ENCODE measurements around the gene TBC1D9B.
"Not testable (repeated sequence)": the region's sequence is repeated elsewhere in the genome, so short reads cannot be mapped to it uniquely, and the experiment has no call there.

Gene TBC1D9B

DNA sequence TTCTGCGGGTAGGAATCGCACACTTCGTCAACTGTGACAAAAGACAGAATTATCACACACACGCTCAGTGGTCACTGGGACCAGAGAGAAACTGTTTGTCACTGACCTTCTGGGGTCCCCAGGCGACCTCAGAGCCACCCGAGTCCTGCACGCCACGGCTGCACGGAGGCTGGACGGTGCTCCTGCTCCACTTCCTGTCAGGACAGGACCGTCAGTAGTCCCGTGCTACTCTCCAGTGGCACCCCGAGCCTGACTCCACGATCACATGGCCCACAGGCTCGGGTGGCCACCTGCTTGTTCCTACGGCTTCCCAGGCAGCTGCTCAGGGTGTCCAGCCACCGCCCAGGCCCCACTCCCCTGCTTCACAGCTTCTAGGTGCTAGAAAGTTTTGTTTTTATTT lies 66.9 kb downstream of the TBC1D9B start:
- no peak overlapping the region for H3K4me3 ChIP-seq (ENCODE audit: low read depth, low read length)

DNA sequence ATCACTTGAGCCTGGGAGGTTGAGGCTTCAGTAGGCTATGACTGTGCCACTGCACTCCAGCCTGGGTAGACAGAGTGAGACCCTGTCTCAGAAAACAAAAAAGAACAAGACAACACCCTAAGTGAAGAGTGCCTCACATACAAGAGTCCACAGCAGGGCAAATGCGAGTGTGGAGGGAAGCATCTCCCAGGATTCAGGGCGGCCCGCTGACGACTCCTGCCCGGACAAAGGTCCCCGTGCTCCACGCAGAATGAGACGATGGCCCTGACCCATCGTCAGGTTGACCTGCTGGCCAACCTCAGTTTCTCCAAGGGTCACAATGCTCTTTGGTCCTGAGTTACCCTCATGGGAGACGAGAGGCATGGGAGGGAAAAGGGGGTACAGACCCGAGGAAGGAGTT lies 67.4 kb downstream of the TBC1D9B start:
- H3K4me3 ChIP-seq (ENCODE audit: low read depth, low read length), result no peak overlapping the region

DNA sequence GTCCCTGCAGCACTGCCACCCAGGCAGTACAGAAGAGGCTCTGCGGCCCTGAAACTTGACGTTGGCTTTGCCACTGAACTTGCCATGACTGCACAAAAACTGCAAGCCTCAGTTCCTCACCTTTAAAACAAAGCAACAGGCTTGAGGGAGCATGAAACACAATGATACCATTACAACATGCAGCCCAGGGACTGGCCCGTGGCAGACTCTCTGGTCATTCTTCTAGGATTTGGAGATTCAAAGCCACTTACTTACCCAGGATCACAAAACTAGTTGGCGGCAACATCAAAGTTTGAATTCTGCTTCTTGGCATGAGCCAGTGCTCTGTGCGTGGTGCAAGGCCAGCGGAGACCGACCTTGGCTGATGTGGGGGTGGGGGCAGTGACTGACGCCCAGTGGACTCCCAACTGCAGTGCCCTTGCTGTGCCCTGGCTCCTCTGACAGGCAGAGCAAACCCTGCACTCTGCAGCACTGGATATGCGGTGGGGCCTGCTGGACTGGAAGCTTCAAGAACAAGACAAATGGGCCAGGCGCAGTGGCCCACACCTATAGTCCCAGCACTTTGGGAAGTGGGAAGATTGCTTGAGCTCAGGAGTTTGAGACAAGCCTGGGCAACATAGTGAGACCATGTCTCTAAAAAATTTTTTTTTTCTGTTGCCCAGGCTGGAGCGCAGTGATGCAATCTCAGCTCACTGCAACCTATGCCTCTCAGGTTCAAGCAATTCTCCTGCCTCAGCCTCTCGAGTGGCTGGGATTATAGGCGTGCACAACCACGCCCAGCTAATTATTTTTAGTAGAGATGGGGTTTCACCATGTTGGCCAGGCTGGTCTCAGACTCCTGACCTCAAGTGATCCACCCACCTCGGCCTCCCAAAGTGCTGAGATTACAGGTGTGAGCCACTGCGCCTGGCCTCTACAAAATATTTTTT lies 68.1 kb downstream of the TBC1D9B start:
- H3K4me3 ChIP-seq (ENCODE audit: low read depth, low read length), result no peak overlapping the region

DNA sequence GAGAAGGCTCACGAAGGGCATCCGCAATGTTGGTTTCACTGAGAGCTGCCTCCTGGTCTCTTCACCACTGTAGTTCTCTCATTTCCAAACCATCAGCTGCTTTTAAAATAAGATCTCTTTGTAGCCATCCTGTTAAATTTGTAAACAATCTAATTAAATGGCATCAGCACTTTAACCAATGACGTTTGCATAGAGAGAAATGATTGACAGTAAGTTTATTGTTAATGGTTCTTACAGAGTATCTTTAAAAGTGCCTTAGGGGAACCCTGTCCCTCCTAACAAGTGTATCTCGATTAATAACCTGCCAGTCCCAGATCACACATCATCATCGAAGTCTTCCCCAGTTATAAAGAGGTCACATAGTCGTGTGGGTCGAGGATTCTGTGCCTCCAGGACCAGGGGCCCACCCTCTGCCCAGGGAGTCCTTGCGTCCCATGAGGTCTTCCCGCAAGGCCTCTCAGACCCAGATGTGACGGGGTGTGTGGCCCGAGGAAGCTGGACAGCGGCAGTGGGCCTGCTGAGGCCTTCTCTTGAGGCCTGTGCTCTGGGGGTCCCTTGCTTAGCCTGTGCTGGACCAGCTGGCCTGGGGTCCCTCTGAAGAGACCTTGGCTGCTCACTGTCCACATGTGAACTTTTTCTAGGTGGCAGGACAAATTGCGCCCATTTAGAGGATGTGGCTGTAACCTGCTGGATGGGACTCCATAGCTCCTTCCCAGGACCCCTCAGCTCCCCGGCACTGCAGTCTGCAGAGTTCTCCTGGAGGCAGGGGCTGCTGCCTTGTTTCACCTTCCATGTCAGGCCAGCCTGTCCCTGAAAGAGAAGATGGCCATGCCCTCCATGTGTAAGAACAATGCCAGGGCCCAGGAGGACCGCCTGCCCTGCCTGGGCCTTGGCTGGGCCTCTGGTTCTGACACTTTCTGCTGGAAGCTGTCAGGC lies 70.4 kb downstream of the TBC1D9B start:
- H3K4me3 ChIP-seq (ENCODE audit: low read depth, low read length), result no peak overlapping the region

DNA sequence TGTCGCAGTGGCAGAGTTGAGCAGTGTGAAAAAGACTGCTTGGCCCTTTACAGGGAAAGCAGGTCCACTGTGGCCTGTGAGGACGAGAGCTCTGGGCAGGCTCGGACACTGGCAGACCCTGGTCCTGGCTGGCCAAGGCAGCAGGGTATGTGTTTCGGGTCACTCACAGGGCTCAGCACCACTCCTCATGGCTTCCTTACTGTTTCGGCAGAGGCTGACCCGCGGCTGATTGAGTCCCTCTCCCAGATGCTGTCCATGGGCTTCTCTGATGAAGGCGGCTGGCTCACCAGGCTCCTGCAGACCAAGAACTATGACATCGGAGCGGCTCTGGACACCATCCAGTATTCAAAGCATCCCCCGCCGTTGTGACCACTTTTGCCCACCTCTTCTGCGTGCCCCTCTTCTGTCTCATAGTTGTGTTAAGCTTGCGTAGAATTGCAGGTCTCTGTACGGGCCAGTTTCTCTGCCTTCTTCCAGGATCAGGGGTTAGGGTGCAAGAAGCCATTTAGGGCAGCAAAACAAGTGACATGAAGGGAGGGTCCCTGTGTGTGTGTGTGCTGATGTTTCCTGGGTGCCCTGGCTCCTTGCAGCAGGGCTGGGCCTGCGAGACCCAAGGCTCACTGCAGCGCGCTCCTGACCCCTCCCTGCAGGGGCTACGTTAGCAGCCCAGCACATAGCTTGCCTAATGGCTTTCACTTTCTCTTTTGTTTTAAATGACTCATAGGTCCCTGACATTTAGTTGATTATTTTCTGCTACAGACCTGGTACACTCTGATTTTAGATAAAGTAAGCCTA lies 71.3 kb downstream of the TBC1D9B start:
- H3K4me3 ChIP-seq (ENCODE audit: low read depth, low read length), result no peak overlapping the region

DNA sequence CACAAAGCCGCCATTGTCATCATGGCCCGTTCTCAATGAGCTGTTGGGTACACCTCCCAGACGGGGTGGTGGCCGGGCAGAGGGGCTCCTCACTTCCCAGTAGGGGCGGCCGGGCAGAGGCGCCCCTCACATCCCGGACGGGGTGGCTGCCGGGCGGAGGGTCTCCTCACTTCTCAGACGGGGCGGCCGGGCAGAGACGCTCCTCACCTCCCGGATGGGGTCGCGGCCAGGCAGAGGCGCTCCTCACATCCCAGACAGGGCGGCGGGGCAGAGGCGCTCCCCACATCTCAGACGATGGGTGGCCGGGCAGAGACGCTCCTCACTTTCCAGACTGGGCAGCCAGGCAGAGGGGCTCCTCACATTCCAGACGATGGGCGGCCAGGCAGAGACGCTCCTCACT lies 72.8 kb downstream of the TBC1D9B start:
- not testable (repeated sequence) for H3K4me3 ChIP-seq (ENCODE audit: low read depth, low read length)

DNA sequence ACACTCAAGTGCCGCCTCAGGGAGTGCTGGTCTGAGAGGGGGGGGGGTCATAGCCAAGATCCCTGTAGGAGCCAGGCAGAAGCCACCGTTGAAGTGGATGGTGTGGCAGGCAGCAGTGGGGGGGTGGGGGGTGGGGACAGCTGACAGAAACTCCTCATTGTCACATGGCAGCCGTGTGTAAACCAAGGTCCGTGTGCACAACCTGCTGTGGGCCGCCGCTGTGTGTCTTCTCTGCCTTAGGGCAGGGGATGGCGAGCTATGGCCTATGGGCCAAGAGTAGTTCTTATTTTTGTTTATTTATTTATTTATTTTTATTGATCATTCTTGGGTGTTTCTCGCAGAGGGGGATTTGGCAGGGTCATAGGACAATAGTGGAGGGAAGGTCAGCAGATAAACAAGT lies 73.6 kb downstream of the TBC1D9B start:
- H3K4me3 ChIP-seq (ENCODE audit: low read depth, low read length), result no peak overlapping the region

DNA sequence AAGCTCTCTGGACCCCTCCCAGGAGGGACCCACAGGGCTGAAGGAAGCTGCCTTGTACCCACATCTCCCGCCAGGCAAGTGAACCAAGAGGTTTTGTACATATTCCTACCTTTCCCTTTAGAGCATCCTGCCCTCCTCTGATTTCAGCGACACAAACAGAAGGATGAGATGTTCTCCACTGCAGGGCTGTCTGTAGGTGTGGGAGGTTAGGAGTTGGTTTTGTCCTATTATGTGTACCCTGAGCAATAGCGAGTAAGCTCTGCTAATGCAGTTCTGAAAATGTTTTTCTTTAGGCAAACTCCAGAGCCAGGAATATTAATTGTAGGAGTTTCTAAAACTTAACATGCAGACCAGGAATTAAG lies 74.0 kb downstream of the TBC1D9B start:
- H3K4me3 ChIP-seq (ENCODE audit: low read depth, low read length), result no peak overlapping the region

DNA sequence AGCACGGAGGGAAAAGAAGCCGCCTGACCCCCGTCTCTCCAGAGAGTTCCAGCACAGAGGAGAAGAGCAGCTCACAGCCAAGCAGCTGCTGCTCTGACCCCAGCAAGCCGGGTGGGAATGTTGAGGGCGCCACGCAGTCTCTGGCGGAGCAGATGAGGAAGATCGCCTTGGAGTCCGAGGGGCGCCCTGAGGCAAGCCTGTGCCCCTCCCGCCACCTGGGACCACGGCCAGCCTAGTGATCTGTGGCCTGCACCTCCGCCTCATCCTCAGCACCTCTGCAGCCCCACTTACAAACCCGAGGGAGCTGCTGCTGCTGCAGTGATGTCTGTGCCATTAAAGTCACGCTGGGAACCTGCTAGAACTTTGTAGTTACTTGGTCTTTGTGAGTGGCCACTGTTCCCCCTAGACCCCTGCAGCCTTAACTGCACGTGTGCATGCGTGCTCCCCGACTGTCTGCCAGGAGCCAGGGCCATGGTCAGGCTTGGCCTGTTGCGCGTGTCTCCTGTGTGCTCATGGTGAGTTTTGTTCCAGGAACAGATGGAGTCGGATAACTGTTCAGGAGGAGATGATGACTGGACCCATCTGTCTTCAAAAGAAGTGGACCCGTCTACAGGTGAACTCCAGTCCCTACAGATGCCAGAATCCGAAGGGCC lies 74.5 kb downstream of the TBC1D9B start:
- no peak overlapping the region for H3K4me3 ChIP-seq (ENCODE audit: low read depth, low read length)

DNA sequence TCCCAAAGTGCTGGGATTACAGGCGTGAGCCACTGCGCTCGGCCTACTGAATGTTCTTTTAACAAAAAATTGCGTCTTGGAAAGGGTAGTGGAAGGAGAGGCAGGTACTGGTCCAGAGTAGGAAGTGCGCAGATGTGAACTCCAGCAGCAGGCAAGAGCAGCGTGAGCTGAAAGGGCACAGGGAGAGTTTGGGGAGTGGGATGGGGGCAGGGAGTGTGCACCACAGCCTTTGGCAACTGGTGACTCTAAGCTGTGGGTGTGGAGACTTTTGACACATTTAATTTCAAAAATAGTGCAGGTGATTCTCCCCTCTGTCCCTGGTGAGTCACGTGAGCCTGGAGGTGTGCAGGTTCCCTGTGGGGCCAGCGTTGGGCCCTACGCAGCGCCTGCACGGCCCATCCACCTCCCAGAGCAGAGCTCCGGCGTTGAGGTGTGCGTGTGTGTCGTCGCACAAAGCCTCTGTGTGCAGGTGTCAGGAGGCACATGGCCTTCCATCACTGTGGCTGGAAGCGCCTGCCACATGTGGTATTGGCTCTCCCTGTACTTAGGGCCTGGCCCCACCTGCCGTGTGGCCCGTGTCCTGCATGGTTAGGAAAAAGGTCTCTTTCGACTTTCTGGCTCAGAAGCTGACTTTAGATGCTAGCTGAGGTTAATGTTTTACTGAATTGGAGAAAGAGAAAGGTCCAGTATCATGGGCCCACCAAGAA lies 75.5 kb downstream of the TBC1D9B start:
- H3K4me3 ChIP-seq (ENCODE audit: low read depth, low read length), result no peak overlapping the region

DNA sequence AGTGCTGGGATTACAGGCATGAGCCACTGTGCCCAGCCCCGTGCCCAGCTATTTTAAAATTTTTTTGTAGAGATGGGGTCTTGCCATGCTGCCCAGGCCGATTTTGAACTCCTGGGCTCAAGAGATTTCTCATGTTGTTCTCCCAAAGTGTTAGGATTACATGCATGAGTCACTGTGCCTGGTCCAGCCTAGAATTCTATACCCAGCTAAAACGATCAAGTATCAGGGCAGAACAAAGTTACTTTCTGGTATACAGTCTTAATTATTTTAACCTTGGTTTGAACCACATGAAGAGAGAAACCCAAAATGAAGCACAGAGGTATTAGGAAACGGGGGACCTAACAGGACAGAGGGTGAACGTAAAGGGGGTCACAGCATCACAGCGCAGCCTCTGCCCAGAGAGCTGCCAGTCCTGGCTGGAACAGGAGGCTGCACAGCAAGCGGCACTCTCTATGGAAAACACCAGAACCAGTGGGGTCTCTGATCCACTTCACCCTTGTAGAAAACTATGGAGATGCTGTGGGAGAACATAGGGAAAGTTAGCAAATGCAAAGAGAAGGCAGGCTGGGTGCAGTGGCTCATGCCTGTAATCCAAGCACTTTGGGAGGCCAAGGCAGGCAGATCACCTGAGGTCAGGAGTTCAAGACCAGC lies 76.8 kb downstream of the TBC1D9B start:
- H3K4me3 ChIP-seq (ENCODE audit: low read depth, low read length), result no peak overlapping the region

DNA sequence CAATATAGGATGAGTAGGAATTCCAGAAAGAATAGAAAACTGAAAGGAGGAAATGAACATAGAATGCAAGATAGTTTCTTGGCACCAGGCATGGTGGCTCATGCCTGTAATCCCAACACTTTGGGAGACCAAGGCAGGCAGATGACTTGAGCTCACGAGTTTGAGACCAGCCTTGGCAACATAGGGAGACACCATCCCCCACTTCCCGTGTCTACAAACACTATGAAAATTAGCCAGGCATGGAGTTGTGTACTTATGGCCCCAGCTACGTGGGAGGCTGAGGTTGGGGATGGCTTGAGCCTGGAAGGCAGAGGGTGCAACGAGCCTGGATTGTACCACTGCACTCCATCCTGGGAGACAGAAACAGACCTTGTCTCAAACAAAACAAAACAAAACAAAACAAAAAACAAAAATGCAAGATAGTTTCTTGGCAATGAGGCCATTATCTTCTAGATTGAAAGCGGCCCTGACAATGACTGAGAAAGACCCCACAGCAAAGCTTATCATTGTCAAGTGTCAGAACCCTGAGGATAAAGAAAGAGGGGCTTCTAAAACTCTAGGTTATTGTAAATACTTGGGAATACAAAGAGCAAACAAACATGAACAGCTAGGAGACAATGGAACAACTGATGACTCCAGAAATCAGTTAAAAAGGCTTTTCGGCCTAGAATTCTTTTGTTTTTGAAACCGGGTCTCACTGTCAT lies 77.8 kb downstream of the TBC1D9B start:
- H3K4me3 ChIP-seq (ENCODE audit: low read depth, low read length), result no peak overlapping the region

DNA sequence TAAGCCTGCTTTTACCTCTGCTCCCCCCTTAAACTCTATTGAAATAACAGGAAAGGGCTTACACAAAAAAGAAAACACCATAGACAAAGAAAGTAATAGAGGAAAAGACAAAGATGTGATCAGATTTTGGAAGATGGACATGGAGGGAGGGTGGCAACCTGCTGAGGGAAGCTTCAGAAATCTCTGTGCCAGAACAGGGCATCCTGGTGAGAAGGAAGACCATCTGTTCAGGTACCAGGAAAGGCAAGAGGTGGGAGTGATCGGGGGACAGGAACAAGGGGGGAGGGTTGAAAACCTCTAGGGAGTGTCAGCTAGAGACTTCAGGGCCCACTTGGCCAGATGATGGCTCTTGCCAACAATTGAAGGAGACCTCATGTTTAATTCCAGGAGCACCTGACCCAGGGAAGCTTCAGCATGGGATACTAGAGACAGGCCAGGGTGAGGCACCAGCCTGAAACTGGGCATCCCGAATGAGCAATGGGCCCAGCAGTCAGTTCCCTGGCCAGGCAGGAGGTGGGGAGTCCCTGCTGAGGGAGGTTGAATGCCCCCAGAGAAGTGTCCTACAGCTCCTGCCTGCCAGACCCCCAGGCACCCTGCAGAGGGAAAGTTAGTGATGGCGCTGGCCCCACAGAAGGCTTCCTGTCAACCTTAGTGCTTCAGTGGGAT lies 78.8 kb downstream of the TBC1D9B start:
- H3K4me3 ChIP-seq (ENCODE audit: low read depth, low read length), result no peak overlapping the region

DNA sequence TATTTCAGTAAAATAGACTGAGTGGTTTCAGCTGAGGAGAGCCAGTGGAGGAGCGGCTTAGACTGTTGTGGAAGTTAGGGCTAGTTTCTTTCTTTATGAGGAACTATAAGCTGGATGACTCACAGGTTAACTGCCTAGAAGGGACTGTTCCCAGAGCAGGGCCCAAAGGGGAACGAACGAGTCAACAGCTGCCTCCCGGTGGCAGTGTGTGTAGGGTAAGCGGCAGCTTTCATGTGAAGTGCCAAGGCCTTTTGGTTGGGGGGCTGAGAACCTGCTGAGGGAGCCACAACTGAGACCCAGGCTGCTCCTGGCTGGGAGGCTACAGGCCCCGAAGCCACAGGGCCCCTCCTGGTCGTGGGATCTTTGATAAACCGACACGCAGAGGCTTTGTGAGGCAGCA lies 80.0 kb downstream of the TBC1D9B start:
- no peak overlapping the region for H3K4me3 ChIP-seq (ENCODE audit: low read depth, low read length)

DNA sequence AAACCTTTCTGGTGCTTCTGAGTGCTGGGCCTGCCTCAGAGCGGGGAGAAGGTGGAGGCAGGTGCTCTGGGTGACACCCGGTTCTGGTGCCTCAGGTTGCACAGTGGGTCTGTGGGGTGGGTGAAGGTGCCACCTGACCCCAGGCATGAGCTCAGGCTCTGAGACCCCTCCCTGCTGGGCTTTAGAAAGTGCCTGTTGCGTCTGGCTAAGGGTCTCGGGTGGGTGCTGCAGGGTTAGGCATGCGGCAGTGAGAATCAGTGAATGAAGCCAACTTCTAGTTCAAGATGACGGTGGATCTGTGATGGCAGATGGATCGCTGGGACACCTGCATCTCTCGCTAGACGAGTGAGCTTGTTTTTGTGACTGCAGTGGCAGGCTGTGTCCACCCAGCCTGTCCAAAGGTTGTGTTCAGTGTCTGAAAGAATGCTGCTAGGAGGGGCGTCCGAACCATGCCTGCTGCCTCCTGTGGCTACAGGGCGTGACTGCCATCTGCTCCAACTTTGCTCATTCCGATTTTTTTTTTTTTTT lies 82.0 kb downstream of the TBC1D9B start:
- no peak overlapping the region for H3K4me3 ChIP-seq (ENCODE audit: low read depth, low read length)

DNA sequence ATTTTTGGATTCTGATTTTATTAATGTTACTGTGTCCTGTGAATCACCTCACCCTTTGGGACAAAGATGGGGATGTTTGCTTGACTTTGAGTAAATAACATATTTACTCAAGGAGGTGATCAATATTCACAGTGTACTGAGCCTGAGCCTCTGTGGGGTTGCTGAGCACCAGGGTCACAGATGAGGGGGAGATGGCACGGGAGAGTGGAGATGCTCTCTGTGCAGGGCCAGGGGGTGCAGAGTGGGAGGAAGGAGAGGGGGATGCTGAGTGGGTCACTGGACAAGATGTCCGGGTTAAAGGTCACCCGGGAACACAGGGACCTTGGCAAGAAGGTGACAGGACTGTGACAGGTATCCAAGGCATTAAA lies 83.0 kb downstream of the TBC1D9B start:
- H3K4me3 ChIP-seq (ENCODE audit: low read depth, low read length), result no peak overlapping the region

DNA sequence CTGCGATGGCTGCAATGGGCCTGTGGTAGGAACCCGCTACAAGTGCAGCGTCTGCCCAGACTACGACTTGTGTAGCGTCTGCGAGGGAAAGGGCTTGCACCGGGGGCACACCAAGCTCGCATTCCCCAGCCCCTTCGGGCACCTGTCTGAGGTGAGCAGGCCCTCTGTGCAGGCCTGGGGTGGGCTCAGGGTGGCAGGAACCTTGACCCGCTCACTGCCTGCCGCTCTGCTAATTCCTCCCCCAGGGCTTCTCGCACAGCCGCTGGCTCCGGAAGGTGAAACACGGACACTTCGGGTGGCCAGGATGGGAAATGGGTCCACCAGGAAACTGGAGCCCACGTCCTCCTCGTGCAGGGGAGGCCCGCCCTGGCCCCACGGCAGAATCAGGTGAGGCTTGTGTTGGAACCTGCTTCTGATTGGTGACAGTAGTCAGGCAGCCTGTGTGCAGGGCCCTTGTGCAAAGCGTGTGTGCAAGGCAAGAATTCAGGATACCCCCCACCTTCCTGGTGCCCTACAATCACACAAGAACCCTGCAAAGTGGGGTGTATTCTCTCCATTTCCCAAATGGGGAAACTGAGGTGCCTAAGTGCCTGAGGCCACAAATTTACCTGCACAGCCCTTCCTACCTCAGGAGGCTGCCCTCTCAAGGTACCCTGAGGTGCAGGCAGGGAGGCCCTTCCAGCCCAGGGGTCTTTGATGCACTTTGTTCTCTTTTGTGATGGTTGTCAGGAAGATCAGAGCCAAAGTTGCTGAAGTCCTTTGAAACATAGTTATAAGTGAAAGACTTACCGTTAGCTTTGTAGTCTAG lies 83.6 kb downstream of the TBC1D9B start:
- H3K4me3 ChIP-seq (ENCODE audit: low read depth, low read length), result no peak overlapping the region
